Thyroid gland (tissue), 4 donors: ENCODE measurements around the gene ZBTB40.

Source experiments
- POLR2A ChIP-seq, 2 donors: fragments of 450-650 bp; IDR thresholded peaks; one replicate each; pipeline ENCODE4 v1.6.1; 2017; ENCODE audit warnings: antibody characterized with exemption in 2 of 2, mild to moderate bottlenecking in 2 of 2, moderate library complexity in 1 of 2
- TF ChIP-seq, protein P1 (sequence below), 6 experiments: fragments of 200-600 bp in 3 of 6; fragments of 450-650 bp in 3 of 6; sonication (generic) in 3 of 6; IDR thresholded peaks; one replicate each; pipeline ENCODE4 v1.5.1; 2016 to 2019; ENCODE audit warnings: antibody characterized with exemption in 6 of 6, mild to moderate bottlenecking in 2 of 6, inconsistent platforms in 1 of 6, moderate library complexity in 1 of 6

- no peak for TF ChIP-seq POLR2A (IDR thresholded peaks at IDR 0.05)
- TF ChIP-seq, protein P1, sequence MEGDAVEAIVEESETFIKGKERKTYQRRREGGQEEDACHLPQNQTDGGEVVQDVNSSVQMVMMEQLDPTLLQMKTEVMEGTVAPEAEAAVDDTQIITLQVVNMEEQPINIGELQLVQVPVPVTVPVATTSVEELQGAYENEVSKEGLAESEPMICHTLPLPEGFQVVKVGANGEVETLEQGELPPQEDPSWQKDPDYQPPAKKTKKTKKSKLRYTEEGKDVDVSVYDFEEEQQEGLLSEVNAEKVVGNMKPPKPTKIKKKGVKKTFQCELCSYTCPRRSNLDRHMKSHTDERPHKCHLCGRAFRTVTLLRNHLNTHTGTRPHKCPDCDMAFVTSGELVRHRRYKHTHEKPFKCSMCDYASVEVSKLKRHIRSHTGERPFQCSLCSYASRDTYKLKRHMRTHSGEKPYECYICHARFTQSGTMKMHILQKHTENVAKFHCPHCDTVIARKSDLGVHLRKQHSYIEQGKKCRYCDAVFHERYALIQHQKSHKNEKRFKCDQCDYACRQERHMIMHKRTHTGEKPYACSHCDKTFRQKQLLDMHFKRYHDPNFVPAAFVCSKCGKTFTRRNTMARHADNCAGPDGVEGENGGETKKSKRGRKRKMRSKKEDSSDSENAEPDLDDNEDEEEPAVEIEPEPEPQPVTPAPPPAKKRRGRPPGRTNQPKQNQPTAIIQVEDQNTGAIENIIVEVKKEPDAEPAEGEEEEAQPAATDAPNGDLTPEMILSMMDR (IDR thresholded peaks at IDR 0.05): no peak
Observed at GRCh38 chr1:22526098-22526497, 74.4 kb downstream of the ZBTB40 start.
